Suppressor macrophage (primary cell): ENCODE results near the gene CCT5.
A peak's percentile ranks its signal among the peaks of the same experiment; 100 is the strongest.
"Not testable (repeated sequence)": the region's sequence is repeated elsewhere in the genome, so short reads cannot be mapped to it uniquely, and the experiment has no call there.

Source experiments
- DNase-seq, 4 experiments: peaks; one replicate each; pipeline ENCODE4 v3.0.0-alpha.2; 2020 to 2022

CCT5 gene

DNA sequence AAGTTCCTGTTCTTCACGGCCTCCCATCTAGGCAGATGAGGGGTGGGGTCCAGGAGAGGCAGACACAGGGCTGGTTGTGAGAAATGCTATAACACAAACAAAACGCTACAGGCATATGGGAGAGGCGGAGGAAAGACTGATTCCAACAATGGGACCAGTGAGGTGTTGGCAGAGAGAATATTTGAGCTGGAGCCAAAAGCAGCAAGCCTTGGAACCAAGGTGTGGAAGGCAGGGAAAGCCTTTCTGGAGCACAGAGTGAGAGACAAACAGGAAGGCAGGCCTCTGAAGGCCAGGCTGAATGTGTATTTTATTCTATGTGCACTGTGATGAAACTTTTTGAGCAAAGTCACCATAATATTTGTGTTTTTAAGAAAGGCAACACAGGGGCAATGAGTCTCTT lies 3.3 kb upstream of the CCT5 start:
- no peak for DNase-seq

GRCh38 chr5:10247217-10247616 lies 2.9 kb upstream of the CCT5 start:
- DNase-seq, result not testable (repeated sequence)

GRCh38 chr5:10248378-10249260 lies 1.5 kb upstream of the CCT5 start:
- DNase-seq, result no peak

DNA sequence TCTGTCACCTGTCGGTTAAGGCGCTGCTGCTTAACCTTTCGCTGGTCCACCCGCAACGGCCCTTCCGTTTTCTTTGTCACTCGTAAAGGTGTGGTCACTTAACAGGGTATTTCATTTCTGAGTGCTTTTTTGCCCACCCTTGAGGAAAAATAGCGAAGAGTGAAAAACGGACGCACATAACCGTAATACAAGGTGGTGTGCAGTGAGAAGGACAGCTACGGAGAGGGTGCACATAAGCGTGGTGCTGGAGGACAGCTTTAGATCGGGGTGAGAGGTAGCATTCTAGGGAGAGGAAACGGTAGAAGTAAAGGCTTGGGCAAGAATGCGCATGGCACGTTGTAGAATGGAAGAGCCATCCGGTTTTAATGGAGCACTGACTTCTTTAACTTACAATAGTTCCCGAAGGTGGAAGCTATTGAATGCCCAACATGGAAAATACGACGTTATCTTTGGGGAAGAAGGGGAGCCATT lies 761 bp downstream of the CCT5 start:
- peak in 3 of 4 experiments; percentile 26 to 34 (median 28) for DNase-seq

GRCh38 chr5:10251405-10251804 lies 1.3 kb downstream of the CCT5 start:
- peak in 3 of 4 experiments; percentile 24 to 44 (median 34) for DNase-seq

DNA sequence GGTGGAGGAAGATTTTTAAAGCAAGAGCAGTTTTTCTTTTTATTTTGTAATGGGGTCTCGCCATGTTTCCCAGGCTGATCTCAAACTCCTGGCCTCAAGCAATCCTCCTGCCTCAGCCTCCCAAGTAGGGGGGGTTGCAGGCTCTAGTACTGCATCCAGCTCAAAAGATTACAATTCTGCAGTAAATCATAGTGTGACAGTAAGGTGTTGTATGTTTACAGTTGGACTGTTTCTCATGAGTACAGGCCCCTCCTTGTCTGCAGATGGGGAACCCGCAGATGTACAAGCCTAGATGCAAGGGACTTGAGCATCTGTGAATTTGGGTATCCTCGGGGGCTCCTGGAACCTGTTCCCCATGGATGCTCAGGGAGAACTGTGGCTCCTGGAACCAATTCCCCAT lies 3.3 kb downstream of the CCT5 start:
- no peak for DNase-seq

GRCh38 chr5:10254686-10255085 lies 4.6 kb downstream of the CCT5 start:
- no peak for DNase-seq

DNA sequence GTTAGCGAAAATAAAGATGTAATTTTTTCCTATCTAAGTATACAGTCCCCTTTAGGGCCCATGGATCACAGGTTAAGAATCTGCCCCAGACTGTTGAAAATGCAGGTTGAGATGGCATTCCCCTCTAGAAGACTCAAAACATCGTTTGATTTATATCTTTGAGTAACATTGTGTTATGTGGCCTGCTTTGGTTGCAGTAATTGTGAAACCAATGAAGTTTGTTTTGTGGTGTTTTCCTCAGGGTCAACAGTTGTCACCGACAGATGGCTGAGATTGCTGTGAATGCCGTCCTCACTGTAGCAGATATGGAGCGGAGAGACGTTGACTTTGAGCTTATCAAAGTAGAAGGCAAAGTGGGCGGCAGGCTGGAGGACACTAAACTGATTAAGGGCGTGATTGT lies 7.8 kb downstream of the CCT5 start:
- no peak for DNase-seq

- DNase-seq, result no peak
Measured at GRCh38 chr5:10259899-10260298, 9.8 kb downstream of the CCT5 start.

- no peak for DNase-seq
Measured at GRCh38 chr5:10261065-10261464, 11.0 kb downstream of the CCT5 start.

DNA sequence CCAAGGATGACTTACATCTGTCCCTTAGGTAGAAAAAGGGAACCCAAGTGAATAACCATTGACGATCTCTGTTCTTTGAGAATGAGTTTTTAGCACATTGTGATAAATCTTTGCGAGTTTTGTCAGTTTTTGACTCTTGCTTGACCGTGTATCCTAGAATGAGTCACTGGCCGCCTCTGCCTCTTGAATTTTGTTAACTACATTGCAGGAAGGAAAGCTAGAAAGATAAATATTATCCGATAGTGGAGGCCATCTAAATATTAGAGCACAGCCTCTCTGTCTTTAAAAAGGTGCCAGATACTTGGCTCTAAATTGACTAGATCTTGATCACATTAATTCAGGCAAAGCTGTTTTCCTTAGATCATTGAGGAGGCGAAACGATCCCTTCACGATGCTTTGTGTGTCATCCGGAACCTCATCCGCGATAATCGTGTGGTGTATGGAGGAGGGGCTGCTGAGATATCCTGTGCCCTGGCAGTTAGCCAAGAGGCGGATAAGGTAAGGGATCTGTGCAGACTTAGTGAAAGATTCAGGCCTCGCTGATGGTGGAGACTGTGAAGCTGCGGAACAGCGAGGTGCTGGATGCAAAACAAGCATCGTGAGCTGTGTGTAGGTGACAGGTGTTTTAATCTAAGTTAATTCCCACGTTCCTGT lies 12.2 kb downstream of the CCT5 start:
- no peak for DNase-seq

- DNase-seq, result no peak
Measured at GRCh38 chr5:10262995-10263394, 12.9 kb downstream of the CCT5 start.

DNA sequence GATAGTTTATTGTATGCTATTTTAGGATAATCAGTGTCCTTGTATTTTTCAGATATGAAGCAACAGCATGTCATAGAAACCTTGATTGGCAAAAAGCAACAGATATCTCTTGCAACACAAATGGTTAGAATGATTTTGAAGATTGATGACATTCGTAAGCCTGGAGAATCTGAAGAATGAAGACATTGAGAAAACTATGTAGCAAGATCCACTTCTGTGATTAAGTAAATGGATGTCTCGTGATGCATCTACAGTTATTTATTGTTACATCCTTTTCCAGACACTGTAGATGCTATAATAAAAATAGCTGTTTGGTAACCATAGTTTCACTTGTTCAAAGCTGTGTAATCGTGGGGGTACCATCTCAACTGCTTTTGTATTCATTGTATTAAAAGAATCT lies 14.5 kb downstream of the CCT5 start:
- peak in 3 of 4 experiments; percentile 24 to 70 (median 67) for DNase-seq

GRCh38 chr5:10265245-10266109 lies 15.4 kb downstream of the CCT5 start:
- no peak for DNase-seq

DNA sequence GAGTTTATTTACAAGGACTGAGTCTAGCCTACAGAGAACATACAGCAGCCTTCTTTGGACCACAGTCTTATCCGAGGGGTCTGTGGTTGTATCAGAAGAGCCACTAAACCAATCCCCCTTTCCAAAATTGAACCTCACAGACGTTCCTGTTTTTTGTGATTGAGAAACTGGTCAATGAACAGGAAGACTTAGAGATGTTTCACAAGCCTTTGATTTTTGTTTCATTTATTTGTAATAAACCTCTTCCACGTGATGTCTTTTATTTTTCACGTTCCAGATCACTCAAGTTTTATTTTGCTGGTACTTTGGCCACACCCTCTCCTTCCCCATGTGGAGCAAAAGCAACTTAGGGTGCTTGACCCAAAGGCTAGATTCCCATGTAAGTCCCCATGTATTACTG lies 16.1 kb downstream of the CCT5 start:
- peak in 3 of 4 experiments; percentile 14 to 56 (median 51) for DNase-seq

DNA sequence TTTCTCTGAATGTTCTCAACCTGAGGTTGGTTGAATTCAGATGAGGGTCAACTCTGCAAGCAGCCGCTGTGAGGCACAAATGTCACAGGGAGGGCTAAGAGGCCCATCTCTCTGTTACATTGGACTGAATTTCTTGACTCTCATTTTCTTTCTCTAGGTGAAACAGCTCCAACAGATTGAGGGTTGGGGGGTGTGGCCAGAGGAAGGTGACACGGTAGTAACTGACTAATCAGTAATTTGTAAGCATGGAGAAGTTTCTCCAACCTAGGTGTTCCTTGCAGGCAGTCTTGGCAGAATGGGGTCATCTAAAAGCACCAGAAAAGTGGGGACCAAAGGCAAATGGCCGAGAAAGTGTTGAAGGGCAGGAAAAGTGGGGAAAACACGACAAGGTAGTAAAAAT lies 16.8 kb downstream of the CCT5 start:
- no peak for DNase-seq

GRCh38 chr5:10268100-10268499 lies 18.0 kb downstream of the CCT5 start:
- no peak for DNase-seq

DNA sequence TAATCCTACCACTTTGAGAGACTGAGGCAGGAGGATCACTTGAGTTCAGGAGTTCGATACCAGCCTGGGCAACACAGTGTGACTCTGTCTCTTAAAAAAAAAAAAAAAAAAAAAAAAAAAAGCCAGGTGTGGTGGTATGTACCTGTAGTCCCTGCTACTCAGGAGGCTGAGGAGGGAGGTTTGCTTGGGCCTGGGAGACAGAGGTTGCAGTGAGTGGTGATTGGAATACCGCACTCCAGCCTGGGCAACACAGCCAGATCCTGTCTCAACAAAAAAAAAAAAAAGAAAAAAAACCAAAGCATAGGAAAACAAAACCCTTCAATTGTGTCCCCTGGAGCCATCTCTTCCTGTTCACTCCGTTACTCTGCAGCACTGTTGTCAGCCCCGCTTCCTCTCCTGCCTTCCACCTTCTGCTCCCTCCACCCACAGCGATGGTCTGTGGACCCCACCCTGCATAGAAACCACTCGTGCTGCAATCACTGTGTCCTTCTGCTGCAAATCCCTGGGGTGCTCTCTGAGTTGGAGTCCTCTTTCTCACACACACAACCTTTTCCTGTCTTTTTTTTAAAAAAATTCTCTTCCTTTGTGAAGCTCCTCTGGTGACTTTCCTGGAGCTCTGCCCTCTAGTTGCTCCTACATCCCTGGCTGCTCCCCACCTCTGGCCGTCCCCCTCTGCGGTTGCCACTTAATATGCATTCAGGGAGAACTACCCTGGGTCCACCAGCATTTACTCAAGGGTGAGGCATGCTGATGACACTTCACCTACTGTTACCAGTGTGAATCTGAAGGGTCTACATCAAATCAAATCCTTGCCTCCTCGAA lies 22.2 kb downstream of the CCT5 start:
- DNase-seq, result no peak

DNA sequence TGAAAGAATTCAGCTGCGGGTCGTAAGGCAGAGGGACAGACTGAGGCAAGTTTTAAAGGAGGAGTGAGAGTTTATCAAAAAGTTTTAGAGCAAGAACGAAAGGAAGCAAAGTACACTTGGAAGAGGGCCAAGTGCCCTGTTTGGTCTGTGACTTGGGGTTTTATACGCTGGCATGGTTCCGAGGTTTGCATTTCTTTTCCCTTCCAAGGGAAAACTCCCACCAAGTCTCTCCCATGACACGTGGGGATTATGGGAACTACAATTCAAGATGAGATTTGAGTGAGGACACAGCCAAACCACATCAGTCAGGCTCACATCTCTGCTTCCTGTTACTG lies 22.8 kb downstream of the CCT5 start:
- DNase-seq, result not testable (repeated sequence)

- no peak for DNase-seq
Measured at GRCh38 chr5:10275460-10275859, 25.4 kb downstream of the CCT5 start.

- peak in 1 of 4 experiments; percentile 17 for DNase-seq
Measured at GRCh38 chr5:10275991-10276390, 25.9 kb downstream of the CCT5 start.

DNA sequence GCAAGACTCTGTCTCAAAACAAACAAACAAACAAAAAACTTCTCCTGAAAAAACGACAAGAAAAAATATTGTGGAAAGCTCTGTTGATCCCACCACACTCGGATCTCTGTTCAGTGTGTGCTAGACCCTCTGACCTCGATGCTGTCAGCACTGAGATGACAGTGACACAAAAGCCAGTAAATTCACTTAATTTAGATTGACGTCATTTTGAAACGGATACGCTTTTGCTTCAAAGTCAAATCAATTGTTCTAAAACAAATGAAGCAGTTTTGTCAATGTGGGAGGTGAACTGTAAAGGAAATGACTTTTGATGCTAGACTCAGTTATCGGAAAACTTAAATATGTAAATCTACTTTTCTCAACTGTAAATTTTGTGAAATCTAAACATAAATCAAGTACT lies 26.6 kb downstream of the CCT5 start:
- DNase-seq, result no peak
